Fibroblast of gingiva (primary cell): Measurements from ENCODE around the gene FAM236D.
"Not testable (repeated sequence)": the region's sequence is repeated elsewhere in the genome, so short reads cannot be mapped to it uniquely, and the experiment has no call there.

Source experiments
- DNase-seq: peaks from one replicate; pipeline ENCODE4 v3.0.0-alpha.2; 2011; ENCODE audit warnings: low read depth

The FAM236D gene

DNA sequence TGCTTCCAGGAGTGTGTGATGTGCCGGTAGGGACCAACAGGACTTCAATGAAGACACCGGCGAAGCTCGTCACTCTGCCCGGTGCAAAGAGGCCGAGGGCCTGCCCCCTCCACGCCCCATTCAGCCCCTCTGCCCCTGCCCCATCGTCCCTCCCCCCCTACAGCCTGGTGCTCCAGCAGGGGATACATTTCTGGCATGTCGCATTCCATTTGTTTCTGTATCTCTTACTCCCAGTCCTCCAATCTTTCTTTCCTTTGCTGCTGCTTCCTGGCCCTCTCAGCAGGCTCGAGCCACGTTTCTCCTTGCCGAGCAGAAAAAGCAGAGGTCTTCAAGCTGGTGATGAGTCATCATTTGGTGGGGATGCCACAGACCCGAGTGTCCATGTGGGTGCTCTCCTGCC lies at the start of gene FAM236D:
Gene FAM236D, minus strand, starts transcription at position 101 of the 400 bp plus-strand sequence. Its CDS starts 100 bp downstream, at position 1.
- not testable (repeated sequence) for DNase-seq

DNA sequence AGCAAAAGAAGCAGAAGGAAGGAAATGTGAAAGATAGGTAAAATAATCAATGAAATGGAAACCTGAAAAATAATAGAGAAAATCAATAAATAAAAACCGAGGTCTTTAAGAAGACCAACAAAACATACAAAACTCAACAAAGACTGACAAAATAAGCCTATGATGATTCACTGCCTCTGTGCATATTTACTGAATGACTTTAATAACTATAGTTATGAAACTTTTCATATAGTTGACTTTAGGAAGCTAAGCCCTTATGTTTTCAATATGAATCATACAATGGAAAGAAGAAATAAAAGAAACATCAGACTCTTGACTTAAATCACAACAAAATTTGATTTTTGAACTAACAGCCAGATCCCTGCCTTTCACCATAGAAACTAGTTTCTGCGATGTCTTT lies 29.5 kb upstream of the FAM236D start:
- not testable (repeated sequence) for DNase-seq

DNA sequence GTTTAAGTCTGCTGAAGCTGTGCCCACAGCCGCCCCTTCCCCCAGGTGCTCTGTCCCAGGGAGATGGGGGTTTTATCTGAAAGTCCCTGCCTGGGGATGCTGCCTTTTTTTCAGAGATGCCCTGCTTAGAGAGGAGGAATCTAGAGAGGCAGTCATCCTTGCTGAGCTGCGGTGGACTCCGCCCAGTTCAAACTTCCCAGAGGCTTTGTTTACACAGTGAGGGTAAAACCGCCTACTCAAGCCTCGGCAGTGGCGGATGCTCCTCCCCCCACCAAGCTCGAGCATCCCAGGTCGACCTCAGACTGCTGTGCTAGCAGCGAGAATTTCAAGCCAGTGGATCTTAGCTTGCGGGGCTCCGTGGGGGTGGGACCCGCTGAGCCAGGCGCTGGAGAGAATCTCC lies 22.7 kb upstream of the FAM236D start:
- DNase-seq: not testable (repeated sequence)

DNA sequence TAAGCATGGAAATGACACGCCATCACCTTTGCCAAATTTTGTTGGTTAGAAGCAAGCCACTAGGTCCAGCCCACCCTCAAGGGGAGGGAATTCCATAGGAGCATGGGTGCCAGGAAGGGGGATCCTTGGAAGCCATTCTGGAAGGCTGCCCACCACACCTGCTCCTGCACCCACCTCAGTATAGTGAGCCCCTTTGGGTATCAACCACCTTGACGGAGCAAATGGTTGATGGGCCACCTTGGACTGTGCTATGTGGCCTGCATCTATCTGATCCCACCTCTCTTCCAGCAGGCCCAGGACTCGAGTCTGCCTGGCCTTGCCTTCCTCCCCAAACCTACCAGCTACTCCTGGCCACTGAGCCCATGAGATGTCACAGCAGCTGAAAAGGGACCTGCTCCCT lies 17.6 kb downstream of the FAM236D start:
- not testable (repeated sequence) for DNase-seq

DNA sequence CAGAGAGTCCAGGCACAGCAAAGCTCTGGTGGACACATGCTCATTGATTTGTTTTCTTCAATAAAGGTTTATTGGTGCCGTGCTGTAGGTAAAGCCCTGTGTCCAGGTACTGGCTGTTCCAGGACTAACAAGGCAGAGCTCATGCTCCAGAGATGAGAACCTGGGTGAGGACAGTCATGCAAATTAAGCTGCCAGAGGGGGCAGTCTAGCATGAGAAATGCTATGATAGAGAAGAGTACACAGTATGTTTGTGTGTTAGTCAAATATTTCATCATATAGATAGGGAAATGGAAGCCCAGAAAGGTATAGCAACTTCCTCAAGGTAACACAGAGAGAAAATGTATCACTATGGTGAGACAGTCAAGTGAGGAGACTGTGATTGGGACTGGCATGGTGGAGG lies 19.9 kb downstream of the FAM236D start:
- DNase-seq: not testable (repeated sequence)

DNA sequence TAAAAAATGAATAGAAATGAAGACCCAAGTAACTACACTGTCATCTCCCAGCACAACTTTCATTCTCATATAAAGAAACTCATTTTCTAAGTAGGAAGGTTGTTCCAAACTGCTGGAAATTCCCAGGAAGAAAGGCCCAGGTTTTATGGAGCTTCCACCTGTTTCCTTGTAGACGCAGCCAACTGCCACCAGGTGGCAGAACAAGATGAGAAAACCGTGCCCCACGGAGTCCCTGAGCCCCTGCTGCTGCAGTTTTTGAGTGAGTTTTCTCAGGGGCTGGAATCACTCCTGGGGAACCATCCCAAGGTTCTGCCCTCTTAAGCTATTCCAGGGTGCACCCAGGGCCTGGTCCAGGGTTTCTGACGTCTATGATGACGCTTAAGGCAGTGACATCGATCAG lies 24.0 kb downstream of the FAM236D start:
- DNase-seq: not testable (repeated sequence)

DNA sequence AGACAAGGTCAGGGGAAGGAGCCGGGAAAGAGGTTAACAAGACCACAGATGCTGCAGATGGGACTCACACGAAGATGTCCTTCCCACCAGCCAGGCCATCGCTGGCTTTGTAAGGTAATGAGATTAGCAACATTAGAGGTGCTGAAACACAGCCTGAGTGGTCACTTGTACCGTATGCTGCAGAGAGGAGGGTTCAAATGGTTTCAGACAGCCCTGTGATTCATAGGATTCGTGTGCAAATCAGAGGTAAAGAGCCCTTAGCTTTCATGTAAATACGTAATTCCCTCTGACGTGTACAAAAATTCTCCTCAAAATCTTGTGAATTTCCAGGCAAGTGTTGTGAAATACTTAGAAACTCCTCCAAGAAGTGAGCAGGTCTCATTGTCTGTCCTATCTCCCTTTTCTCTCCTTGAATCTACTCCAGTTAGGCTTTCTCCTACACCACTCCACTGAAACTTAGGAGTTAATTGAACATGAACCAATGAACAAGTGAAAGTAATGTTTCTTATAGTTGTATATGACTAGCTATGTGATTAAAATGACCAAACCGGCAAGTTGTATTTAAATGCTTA lies 24.6 kb downstream of the FAM236D start:
- not testable (repeated sequence) for DNase-seq

DNA sequence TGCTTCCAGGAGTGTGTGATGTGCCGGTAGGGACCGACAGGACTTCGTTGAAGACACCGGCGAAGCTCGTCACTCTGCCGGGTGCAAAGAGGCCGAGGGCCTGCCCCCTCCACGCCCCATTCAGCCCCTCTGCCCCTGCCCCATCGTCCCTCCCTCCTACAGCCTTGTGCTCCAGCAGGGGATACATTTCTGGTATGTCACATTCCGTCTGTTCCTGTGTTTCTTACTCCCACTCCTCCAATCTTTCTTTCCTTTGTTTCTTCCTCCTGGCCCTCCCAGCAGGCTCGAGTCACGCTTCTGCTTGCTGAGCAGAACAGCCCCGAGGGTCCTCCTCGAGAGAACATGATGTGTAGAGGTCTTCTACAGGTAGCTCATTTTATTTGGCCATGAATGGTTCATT lies 25.4 kb downstream of the FAM236D start, which contains the start of gene FAM236B:
Gene FAM236B, minus strand, starts transcription at position 101 of the 400 bp plus-strand sequence. Its CDS starts 100 bp downstream, at position 1.
- DNase-seq: not testable (repeated sequence)

DNA sequence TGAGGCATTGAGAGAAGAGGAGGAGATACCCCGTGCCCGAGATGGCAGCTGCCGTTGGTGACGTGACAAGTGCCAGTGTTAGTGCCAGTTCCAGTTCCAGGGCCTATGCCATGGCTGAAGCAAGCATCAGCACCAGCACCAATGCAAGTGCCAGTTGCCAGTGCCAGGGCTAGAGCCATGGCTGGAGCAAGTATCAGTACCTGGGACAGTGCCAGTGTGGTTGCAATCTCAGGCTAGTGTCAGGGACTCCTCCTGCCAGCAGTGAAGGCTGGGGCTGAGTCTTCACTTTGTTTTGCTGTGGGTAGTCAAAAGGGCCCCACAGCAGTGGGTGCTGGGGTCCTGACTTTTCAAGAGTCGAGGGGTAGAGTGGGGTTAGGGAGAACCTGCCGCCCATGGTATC lies 29.9 kb downstream of the FAM236D start:
- DNase-seq: not testable (repeated sequence)

DNA sequence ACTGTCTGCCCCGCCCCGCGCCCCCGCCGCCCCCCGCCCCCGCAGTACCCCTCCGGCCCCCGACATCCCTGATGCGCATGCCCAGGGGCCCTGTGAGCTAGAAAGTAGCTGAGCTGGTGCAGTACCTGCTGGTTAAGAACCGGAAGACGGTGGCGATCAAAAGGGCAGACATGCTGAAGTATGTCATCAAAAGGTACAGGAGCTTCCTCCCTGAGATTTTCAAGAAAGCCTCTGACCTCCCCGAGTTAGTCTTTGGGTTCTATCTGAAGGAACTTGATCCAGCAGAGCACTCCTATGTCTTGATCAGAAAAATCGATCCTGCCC lies 30.6 kb downstream of the FAM236D start:
- DNase-seq: not testable (repeated sequence)

DNA sequence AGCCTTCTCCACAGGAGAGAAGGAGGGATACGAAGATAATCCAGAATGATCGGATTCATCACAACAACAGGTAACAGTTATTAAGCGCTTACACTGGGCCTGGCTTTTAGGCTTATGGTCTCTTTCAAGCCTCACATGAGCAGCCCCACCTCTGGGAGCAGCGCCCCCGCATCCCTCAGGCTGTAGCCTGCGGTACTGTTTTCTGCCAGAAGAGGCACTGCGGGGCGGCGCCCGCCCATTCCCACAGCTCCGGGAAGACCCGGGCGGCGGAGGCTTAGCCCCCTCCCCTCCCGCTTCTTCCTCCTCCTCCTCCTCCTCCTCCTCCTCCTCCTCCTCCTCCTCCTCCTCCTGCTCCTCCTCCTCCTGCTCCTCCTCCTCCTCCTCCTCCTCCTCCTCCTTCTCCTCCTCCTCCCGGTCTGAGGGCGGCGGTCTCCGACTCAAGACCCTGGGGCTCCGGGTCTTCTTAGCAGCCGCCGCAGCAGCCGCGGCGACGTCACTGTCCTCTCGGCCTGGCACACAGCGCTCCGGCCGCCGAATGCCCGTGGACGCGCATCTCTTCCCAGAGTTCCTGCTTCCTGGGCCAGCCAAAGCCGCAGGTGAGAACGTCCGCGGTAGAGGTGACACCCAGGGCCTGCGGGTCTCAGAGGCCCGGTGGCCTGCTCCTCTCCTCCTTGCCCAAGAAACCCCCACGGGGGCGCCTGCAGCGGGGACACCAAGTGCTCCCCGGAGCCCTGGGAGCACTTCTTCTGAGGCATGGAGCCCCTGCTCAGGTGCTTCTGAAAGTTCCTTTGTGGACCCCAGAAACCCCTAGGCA lies 31.1 kb downstream of the FAM236D start, which contains the start of gene DMRTC1B:
Gene DMRTC1B, plus strand, starts transcription at position 238 of the 814 bp plus-strand sequence. CDS start 68,246 bp downstream, outside the sequence.
- DNase-seq: not testable (repeated sequence)

DNA sequence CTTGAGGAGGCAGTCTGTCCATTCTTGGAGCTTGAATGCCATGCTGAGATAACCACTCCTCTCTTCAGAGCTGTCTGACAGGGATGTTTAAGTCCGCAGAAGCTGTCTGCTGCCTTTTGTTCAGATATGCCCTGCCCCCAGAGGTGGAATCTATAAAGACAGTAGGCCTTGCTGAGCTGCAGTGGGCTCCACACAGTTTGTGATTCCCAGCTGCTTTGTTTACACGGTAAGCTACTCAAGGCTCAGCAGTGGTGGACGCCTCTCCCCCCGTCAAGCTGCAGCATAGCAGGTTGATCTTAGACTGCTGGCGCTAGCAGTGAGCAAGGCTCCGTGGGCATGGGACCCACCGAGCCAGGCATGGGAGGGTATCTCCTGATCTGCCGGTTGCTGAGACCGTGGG lies 47.6 kb downstream of the FAM236D start:
- not testable (repeated sequence) for DNase-seq
